ENCODE measurements around the gene DNAJC4. TPM values are rescaled to one million over a fixed set of nuclear protein-coding genes. Genes with fewer than 3 reads are reported as not detected.
A peak's percentile ranks its signal among the peaks of the same experiment; 100 is the strongest.

The DNAJC4 gene
- 2.7 and 11.0 TPM in 2 replicates for total RNA-seq (2014; rRNA removed; shearing (Covaris generic))
- 33.4 and 34.7 TPM in 2 replicates for polyA plus RNA-seq (2016; fragmentation: Nextera tagmentation; extraction: Ambion mirVana)

GRCh38 chr11:64230171-64230984 is at the start of gene DNAJC4:
TSS of gene DNAJC4 (plus strand) at chr11:64230548. CDS start at chr11:64230855, 307 bp downstream.
- H3K79me2 ChIP-seq (ENCODE audit: insufficient read depth) = peaks cover 38% of the 10 kb centered on the region
- H3F3A ChIP-seq (ENCODE audit: insufficient read depth) = peaks cover 6% of the 10 kb centered on the region; the same call in 1 of the 2 replicates
- peak within 1 kb of the TSS; percentile 19 for H3K27ac ChIP-seq
- H3K4me2 ChIP-seq (ENCODE audit: unreplicated experiment) = peak within 1 kb of the TSS; percentile 82
- no peaks in the 10 kb centered on the region for H4K20me1 ChIP-seq (ENCODE audit: insufficient read depth)
- TF ChIP-seq EZH2phosphoT487 (IDR thresholded peaks at IDR 0.05; ENCODE audit: insufficient read depth, low read depth) = no peak
- no peak for TF ChIP-seq EZH2 (IDR thresholded peaks at IDR 0.05; ENCODE audit: insufficient read depth, poor library complexity, severe bottlenecking)
- peak within 1 kb of the TSS; percentile 83 for H2AFZ ChIP-seq
- peaks cover 6% of the 10 kb centered on the region; the same call in 1 of the 2 replicates for H3K4me1 ChIP-seq (ENCODE audit: insufficient read depth)
- peak; percentile 91 for DNase-seq
- in situ Hi-C loops (cut with MboI) = no loop called here
- H3K4me3 ChIP-seq = peak within 1 kb of the TSS; percentile 90
- no peaks in the 10 kb centered on the region for H3K36me3 ChIP-seq (ENCODE audit: low read depth)
- H3K9ac ChIP-seq = peak within 1 kb of the TSS; percentile 79
- no peaks in the 10 kb centered on the region for H3K27me3 ChIP-seq (replicated peaks; ENCODE audit: insufficient read depth)
- no peaks in the 10 kb centered on the region for H3K9me2 ChIP-seq (ENCODE audit: insufficient read depth)
- no peaks in the 10 kb centered on the region for H3K9me3 ChIP-seq (ENCODE audit: low read depth)
- WGBS, 2 experiments (ENCODE audit: low coverage in 1 of 2, low lambda C conversion rate in 2 of 2, missing lambda C conversion rate in 2 of 2) = 3% methylated on average over 38 to 53 of the region's 62 CpGs

GRCh38 chr11:64180891-64181290 is 49.5 kb upstream of the DNAJC4 start:
- peak overlapping the region; percentile 75 for H3K4me2 ChIP-seq (ENCODE audit: unreplicated experiment)
- H3K27ac ChIP-seq = peak overlapping the region; percentile 53
- in situ Hi-C loops (cut with MboI) = no loop called here
- peaks cover 14% of the 10 kb centered on the region for H3K4me1 ChIP-seq (ENCODE audit: insufficient read depth)
- no peaks in the 10 kb centered on the region for H3K27me3 ChIP-seq (replicated peaks; ENCODE audit: insufficient read depth)
- peak overlapping the region; percentile 63 for H3K9ac ChIP-seq
- WGBS, 2 experiments (ENCODE audit: low coverage in 1 of 2, low lambda C conversion rate in 2 of 2, missing lambda C conversion rate in 2 of 2) = 49 to 51% methylated on average over 5 of the region's 5 CpGs
- H2AFZ ChIP-seq = peak overlapping the region; percentile 80; the same call in 1 of the 2 replicates
- H3K9me3 ChIP-seq (ENCODE audit: low read depth) = no peaks in the 10 kb centered on the region
- no peak for TF ChIP-seq EZH2 (IDR thresholded peaks at IDR 0.05; ENCODE audit: insufficient read depth, poor library complexity, severe bottlenecking)
- TF ChIP-seq EZH2phosphoT487 (IDR thresholded peaks at IDR 0.05; ENCODE audit: insufficient read depth, low read depth) = no peak
- H3F3A ChIP-seq (ENCODE audit: insufficient read depth) = peaks cover 14% of the 10 kb centered on the region
- H3K4me3 ChIP-seq = peak overlapping the region; percentile 49
- H3K9me2 ChIP-seq (ENCODE audit: insufficient read depth) = no peaks in the 10 kb centered on the region
- H4K20me1 ChIP-seq (ENCODE audit: insufficient read depth) = no peaks in the 10 kb centered on the region
- no peaks in the 10 kb centered on the region for H3K36me3 ChIP-seq (ENCODE audit: low read depth)
- peaks cover 27% of the 10 kb centered on the region for H3K79me2 ChIP-seq (ENCODE audit: insufficient read depth)
- peak; percentile 42 for DNase-seq

GRCh38 chr11:64181506-64182411 is 48.6 kb upstream of the DNAJC4 start:
- H3K79me2 ChIP-seq (ENCODE audit: insufficient read depth) = peaks cover 27% of the 10 kb centered on the region
- no peak for TF ChIP-seq EZH2phosphoT487 (IDR thresholded peaks at IDR 0.05; ENCODE audit: insufficient read depth, low read depth)
- TF ChIP-seq EZH2 (IDR thresholded peaks at IDR 0.05; ENCODE audit: insufficient read depth, poor library complexity, severe bottlenecking) = no peak
- peak overlapping the region; percentile 63 for H3K9ac ChIP-seq
- H4K20me1 ChIP-seq (ENCODE audit: insufficient read depth) = no peaks in the 10 kb centered on the region
- no peaks in the 10 kb centered on the region for H3K27me3 ChIP-seq (replicated peaks; ENCODE audit: insufficient read depth)
- H3F3A ChIP-seq (ENCODE audit: insufficient read depth) = peaks cover 14% of the 10 kb centered on the region
- DNase-seq = peak; percentile 97
- peak overlapping the region; percentile 75 for H3K4me2 ChIP-seq (ENCODE audit: unreplicated experiment)
- H3K36me3 ChIP-seq (ENCODE audit: low read depth) = no peaks in the 10 kb centered on the region
- H3K4me3 ChIP-seq = peak overlapping the region; percentile 49
- H3K9me3 ChIP-seq (ENCODE audit: low read depth) = no peaks in the 10 kb centered on the region
- 33 to 36% methylated on average over 17 of the region's 17 CpGs for WGBS, 2 experiments (ENCODE audit: low coverage in 1 of 2, low lambda C conversion rate in 2 of 2, missing lambda C conversion rate in 2 of 2)
- H3K27ac ChIP-seq = peak overlapping the region; percentile 53
- H3K4me1 ChIP-seq (ENCODE audit: insufficient read depth) = peaks cover 14% of the 10 kb centered on the region
- H3K9me2 ChIP-seq (ENCODE audit: insufficient read depth) = no peaks in the 10 kb centered on the region
- in situ Hi-C loops (cut with MboI) = no loop called here
- H2AFZ ChIP-seq = peak overlapping the region; percentile 80

- WGBS, 2 experiments (ENCODE audit: low coverage in 1 of 2, low lambda C conversion rate in 2 of 2, missing lambda C conversion rate in 2 of 2) = 88 to 90% methylated on average over 6 to 7 of the region's 7 CpGs
- H4K20me1 ChIP-seq (ENCODE audit: insufficient read depth) = no peaks in the 10 kb centered on the region
- no peak overlapping the region for H2AFZ ChIP-seq
- DNase-seq = no peak
- no peak overlapping the region; the same call in 1 of the 2 replicates for H3K4me3 ChIP-seq
- no peaks in the 10 kb centered on the region for H3K9me2 ChIP-seq (ENCODE audit: insufficient read depth)
- H3K79me2 ChIP-seq (ENCODE audit: insufficient read depth) = peaks cover 27% of the 10 kb centered on the region
- H3K4me2 ChIP-seq (ENCODE audit: unreplicated experiment) = no peak overlapping the region
- no peak for TF ChIP-seq EZH2 (IDR thresholded peaks at IDR 0.05; ENCODE audit: insufficient read depth, poor library complexity, severe bottlenecking)
- TF ChIP-seq EZH2phosphoT487 (IDR thresholded peaks at IDR 0.05; ENCODE audit: insufficient read depth, low read depth) = no peak
- peaks cover 14% of the 10 kb centered on the region for H3K4me1 ChIP-seq (ENCODE audit: insufficient read depth)
- no peak overlapping the region for H3K9ac ChIP-seq
- H3K27me3 ChIP-seq (replicated peaks; ENCODE audit: insufficient read depth) = no peaks in the 10 kb centered on the region
- no peaks in the 10 kb centered on the region for H3K9me3 ChIP-seq (ENCODE audit: low read depth)
- peaks cover 14% of the 10 kb centered on the region for H3F3A ChIP-seq (ENCODE audit: insufficient read depth)
- H3K27ac ChIP-seq = no peak overlapping the region
- no peaks in the 10 kb centered on the region for H3K36me3 ChIP-seq (ENCODE audit: low read depth)
- in situ Hi-C loops (cut with MboI) = no loop called here
Observed at GRCh38 chr11:64183890-64184289, 46.5 kb upstream of the DNAJC4 start.
